GM19328 (cell line): Measurements from ENCODE around the gene HGF.

Source experiments
- ATAC-seq: cut with Tn5 transposase; IDR thresholded peaks from one replicate; pipeline ENCODE4 v1.9.1; 2021; ENCODE audit warnings: mild to moderate bottlenecking, moderate library complexity; ENCODE audit not compliant: unreplicated experiment

Gene HGF

DNA sequence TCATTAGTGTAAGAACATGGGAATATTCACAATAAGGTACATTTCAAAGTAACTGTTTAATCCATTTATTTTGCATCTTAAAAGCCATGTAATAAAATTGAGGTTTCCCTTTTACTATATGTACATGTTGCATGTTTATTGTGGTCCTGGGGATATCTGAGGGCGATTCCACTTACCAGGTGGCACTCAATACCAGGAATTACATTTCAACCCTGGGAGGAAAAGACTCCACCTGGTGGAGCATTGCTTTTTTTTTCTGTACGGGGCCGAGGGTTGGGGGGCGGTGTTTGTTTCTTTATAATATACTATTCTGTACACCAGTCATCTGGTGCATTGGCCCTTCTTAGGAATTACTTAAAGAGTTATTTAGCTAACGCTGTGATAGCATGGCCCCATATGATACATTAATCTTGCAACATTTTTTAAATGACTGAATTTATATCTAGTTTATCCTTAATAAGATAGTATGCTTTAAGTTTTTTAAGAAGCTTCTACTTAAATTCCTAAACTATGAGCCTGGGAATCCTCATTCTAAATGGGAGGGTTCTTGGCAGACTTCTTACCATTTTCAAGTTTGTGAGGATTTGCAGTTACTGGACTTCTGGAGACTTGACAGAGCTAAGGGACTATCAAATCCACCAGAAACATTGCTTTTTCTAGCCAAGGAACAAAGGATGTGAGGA, 7.2 kb upstream of the HGF start:
- no peak for ATAC-seq

DNA sequence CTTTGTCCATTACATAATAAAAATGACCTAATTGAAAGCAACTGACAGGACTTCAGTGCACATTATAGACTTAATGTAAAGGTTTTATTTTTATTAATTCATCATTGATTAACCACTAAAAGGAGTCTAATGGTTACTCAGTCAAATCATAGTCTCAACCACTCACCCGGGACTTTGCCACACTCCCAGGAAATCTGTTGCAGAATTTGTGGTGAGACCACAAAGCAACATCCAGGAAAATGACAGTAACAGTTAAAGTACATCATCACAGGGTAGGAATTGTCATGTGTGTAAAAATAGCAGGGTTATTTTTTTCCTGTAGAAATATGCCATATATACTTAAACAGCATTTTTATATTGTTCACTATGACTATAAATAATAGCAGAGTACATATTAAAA, 6.3 kb upstream of the HGF start:
- ATAC-seq = no peak

DNA sequence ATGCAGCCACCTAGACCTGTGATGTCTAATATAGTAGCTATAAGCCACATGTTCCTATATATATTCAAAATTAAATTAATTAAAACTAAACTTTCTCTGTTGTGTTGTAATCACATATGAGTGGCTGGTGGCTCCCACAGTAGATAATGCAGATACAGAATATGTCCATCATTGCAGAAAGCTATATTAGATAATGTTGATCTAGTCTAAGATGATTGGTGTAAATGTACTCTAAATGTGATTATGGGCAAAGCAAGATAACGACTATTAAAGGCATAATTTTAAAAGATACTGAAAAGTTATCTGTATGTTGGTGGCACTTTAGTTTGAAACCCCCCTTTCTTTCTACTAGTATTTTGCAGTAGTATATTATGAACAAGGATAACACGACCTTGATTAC, 5.7 kb upstream of the HGF start:
- ATAC-seq = no peak

- ATAC-seq = no peak
These were observed 4.7 kb upstream of the HGF start for GRCh38 chr7:81774551-81774950.

DNA sequence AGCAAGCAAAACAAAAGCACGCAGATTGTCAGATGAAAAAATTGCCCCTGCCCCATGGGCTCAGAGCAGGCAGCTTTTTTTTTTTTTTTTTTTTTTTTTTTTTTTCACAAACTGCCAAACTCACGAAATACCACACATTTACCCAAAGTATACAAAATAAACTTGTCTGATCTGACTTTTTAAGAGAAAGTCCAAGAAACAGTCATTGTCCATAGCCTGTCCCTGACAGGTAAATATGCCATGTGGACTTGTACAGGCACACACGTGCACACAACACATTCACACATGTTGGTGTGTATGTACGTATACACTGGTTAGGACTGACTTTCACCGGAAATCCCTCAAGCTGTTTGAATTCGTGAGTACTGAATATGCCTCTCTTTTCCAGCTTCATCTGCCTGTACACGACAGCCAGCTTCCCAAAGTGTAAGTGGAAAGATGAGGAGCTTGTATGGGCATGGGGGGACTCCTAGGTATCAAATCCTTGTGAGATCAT, 929 bp upstream of the HGF start:
- no peak for ATAC-seq

- no peak for ATAC-seq
These were observed 682 bp downstream of the HGF start for GRCh38 chr7:81768951-81769778.

DNA sequence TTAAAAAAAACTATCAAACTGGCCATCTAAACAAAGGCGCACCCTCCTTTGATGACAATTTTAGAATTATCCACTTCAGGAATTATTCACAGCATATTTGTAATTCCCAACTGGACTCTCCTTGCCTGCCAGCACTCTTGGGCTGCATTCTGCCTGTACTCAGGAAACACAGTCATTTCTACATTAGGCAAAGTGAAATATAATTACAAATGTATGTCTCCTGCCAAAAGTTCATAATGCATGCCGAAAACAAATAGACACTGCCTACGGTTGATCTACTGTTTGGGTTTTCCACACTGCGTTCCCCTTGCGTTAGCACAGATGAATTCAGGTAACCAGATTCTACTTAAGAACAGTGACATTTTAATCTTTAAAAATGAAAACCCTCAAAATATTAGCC, 1.9 kb downstream of the HGF start:
- no peak for ATAC-seq

GRCh38 chr7:81761821-81762220, 8.0 kb downstream of the HGF start:
- ATAC-seq = no peak

GRCh38 chr7:81761031-81761430, 8.8 kb downstream of the HGF start:
- no peak for ATAC-seq

DNA sequence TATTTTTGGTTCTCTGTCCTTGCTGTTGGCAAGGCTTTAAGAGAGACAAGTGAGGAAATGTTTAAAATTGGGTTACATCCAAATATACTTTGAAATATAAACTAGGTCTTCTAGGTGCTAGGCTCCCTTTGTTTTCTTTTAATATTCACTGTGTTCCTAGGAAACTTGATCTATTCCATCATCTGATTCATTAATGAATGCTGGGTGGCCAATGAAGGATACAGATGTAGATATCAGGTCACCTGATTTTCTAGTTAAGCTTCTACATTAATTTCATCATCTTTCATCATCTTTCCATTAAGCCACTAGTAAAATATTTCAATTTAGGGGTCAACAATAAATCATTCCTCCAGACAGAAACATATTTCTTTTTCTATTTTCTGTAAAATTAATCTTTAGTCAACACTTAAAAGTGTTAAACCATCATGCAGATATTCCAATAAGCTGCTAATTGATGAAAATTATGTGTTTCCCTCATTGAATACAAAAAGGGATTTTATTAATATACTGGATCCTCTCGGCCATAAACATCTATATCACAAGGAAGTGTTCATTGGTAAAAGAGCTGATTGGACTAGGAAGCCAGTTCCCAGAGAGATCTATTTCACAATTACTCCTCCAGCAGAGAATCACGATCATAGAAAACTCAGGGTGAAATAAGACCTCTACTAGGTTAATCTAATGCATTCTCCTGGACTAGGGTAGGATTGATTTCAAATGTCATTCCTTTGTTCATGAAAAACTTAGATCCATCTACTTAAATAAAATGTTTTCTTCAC, 14.7 kb downstream of the HGF start:
- ATAC-seq = no peak

DNA sequence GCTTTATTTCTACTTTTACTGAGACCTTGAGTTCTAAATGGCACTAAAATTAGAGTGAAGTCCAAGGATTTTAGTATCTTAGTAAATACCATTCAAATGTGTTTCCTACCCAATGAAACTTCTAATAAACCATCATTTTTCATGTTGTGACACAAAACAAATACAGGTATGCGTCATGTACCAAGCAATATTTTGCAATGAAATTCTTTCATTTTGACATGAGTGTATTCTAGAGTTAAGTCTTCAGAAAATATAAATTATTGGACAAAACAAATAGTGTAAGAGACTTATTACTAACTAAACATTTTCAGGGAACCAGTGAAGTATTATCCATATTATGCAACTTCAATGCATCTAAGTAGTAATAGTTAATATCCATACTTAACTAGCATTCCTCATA, 16.5 kb downstream of the HGF start:
- no peak for ATAC-seq

DNA sequence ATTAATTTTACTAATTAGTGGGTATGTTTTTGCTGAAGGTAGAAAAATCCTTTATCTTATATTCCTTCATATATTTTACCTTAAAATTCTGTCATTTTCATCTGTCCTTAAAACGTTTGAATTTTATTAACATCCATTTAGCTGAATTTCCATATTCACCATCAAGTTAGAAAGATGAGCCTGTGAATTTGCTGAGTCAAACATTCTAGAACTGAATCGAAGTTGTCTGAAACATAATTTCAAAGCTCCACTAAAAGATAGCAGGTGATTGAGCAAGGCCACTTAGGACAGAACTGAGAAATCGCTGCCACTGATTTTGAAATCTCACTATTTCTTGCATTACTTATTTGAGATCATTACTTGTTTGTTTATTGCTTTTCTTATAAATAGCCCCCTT, 17.5 kb downstream of the HGF start:
- ATAC-seq = no peak

DNA sequence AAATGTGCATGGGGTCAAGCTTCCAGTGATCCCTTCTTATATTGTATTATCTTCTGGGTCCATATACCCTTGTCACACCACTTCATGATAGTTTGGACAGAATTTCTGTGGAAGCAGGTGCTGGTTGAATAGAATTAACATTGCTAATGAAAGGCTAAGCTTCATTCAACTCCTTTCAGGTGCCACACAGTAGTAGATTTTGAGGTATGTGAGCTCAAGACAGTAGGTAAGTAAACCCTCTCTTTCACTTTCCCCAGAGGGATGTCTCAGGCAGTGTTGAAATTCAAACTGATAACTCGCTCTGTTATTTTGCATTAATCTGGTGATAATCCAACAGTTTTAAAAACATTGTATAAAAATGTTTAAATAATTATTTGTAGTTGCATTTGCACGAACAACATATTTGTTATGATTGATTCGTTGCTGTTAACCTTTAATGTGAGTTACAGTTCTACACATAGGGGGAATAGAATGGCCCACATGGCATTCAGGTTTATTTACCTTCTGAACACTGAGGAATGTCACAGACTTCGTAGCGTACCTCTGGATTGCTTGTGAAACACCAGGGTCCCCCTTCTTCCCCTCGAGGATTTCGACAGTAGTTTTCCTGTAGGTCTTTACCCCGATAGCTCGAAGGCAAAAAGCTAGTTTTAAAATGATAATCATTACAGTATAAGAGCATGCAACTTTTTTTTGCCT, 18.1 kb downstream of the HGF start:
- ATAC-seq = no peak

DNA sequence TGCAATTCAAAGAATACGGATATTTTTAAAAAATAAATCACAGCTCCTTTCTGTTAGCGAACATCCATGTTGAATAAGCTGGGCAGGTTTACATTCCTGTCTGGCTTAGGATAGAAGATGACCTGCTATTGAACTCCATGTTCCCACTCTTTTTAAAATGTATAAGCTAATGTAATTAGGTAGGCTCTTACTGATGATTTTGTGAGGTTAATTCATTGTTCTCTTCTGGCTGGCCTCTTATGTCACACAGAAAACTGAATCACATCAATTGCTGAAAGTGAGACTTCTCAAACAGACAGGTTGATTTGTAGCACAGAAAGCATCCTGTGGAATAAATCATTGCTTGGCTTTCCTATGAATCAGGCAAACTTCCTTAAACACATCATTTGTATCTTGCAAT, 24.2 kb downstream of the HGF start:
- no peak for ATAC-seq

DNA sequence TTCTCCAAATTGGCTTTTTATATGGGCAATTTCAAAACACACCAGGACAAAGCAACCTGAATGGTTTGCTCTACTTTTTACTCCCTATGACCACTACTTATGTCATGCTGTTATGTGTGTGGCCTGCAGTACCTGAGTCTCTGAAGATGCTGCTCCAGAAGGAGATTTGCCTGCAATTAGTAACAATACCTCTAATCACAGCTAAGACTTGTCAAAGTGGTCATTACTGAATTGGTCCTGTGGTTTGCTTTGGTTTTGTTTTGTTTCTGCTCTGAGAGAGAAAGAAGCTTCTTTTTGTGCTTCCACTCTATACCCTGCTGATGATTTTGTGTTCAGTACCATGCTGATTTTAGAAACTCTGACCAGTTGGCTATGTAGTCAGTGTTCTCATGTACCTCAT, 25.5 kb downstream of the HGF start:
- ATAC-seq = no peak

GRCh38 chr7:81743665-81744064, 26.2 kb downstream of the HGF start:
- ATAC-seq = no peak

- no peak for ATAC-seq
These were observed 26.6 kb downstream of the HGF start for GRCh38 chr7:81743201-81743600.

DNA sequence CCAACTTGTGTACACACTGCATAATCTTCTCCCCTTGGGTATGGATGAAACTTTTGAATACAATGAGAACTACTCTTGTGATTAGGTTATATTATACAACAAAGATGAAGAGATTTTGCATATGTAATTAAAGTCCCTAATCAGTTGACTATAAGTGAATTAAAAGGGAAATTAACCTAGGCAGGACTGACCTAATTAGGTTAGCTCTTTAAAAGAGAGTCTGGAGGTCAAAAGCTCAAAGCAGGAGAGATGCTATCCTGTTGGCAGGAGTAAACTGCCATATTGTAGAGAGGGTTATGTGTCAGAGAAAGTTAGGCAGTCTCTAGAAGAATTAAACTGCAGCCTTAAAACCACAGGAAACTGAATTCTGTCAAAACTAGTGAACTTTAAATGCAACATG, 29.4 kb downstream of the HGF start:
- no peak for ATAC-seq

DNA sequence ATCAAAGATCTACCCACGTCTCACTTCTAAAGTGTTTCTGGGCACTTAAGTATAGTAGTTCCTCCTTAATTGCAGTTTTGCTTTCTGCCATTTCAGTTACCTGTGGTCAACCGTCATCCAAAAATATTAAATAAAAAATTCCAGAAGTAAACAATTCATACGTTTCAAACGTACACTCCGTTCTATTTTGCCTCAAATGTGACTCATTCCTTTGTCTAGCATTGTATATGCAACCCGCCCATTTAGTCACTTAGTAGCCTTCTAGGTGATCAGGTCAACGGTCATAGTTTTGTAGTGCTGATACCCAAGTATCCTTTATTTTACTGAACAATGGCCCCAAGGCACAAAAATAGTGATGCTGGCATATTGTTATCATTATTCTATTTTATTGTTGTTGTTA, 33.8 kb downstream of the HGF start:
- ATAC-seq = no peak

GRCh38 chr7:81725812-81726127, 44.1 kb downstream of the HGF start:
- no peak for ATAC-seq
